Small intestine (tissue), 7 donors: ENCODE measurements around the gene AFAP1. TPM values are rescaled to one million over a fixed set of nuclear protein-coding genes. Genes with fewer than 3 reads are reported as not detected.

ENCODE experiments used
- DNase-seq, 2 donors: peaks; one replicate each; pipeline versions ENCODE4 v3.0.0 to v3.0.0-alpha.2; 2013
- FAIRE-seq: peaks from 2 replicates; lab custom pipeline; 2012; peaks lifted over from hg19 to GRCh38; lab: Jason Lieb, UNC
- H3K27ac ChIP-seq, 3 donors: one replicate each; pipeline ENCODE4 v1.5.1; 2013; ENCODE audit warnings: low read length in 2 of 3, mild to moderate bottlenecking in 2 of 3, control low read depth in 1 of 3, inconsistent platforms in 1 of 3, low read depth in 1 of 3, moderate library complexity in 1 of 3
- H3K27me3 ChIP-seq, 3 donors: one replicate each; pipeline ENCODE4 v1.6.1; 2013; ENCODE audit warnings: low read length in 3 of 3, inconsistent platforms in 1 of 3; ENCODE audit not compliant: control insufficient read depth in 3 of 3, insufficient read depth in 3 of 3
- H3K36me3 ChIP-seq, 3 donors: one replicate each; pipeline ENCODE4 v1.6.1; 2013; ENCODE audit warnings: low read length in 3 of 3, inconsistent platforms in 1 of 3, low read depth in 1 of 3, mild to moderate bottlenecking in 1 of 3, moderate library complexity in 1 of 3; ENCODE audit not compliant: control insufficient read depth in 3 of 3, insufficient read depth in 2 of 3
- H3K4me1 ChIP-seq, 3 donors: one replicate each; pipeline ENCODE4 v1.6.1; 2013; ENCODE audit warnings: low read length in 2 of 3, inconsistent platforms in 1 of 3, low read depth in 1 of 3, mild to moderate bottlenecking in 1 of 3, moderate library complexity in 1 of 3; ENCODE audit not compliant: control insufficient read depth in 3 of 3, insufficient read depth in 2 of 3
- H3K4me3 ChIP-seq, 3 donors: one replicate each; pipeline ENCODE4 v1.5.1; 2013; ENCODE audit warnings: low read length in 3 of 3, control low read depth in 1 of 3, inconsistent platforms in 1 of 3, low read depth in 1 of 3, mild to moderate bottlenecking in 1 of 3, moderate library complexity in 1 of 3
- H3K9me3 ChIP-seq, 2 donors: one replicate each; pipeline ENCODE4 v1.6.1; 2013; ENCODE audit warnings: low read depth in 1 of 2, low read length in 1 of 2; ENCODE audit not compliant: control insufficient read depth in 2 of 2, insufficient read depth in 1 of 2
- WGBS, 3 donors: extraction: QIAGEN DNeasy Blood & Tissue Kit; methylation state at CpG; one replicate each; pipeline ENCODE4 v1.1.7; 2013; 5-methylcytosine and 5-hydroxymethylcytosine counted together
- polyA plus RNA-seq, 4 donors: library from polyadenylated mRNA; stranded (reverse) in 3 of 4; unstranded in 1 of 4; fragments of 200-250 nt in 3 of 4; fragments of 120-200 nt in 1 of 4; gene quantifications; one replicate each; pipeline versions ENCODE4 v1.2.1 to v1.2.3, GENCODE V29; 2013
- donor health status: healthy with polysubstance abuse.
- donor health status: control.
- donor health status: control.
- donor health status: Bipolar disorder and iron deficiency.
- donor health status: healthy.

AFAP1 gene
- polyA plus RNA-seq, 4 donors = 2.2 to 14.0 (median 6.7) TPM

DNA sequence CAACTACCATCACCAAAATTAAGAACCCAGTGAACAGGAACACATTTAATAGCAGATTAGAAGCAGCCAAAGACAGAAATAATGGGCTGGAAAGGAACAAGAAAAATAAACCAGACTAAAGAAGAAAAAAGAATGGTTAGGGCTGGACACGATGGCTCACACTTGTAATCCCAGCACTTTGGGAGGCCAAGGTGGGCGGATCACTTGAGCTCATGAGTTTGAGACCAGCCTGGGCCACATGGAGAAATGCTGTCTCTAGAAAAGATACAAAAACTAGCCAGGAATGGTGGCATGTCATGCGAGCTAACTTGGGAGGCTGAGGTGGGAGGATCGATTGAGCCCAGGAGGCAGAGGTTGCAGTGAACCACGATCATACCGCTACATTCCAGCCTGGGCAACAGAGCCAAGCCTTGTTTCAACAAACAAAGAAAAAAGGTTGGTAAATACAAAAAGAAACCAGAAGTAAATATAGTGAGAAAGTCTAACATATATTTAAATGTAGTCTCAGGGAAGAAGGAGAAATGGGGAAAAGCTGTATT is 102.0 kb downstream of the AFAP1 start:
- FAIRE-seq = no peak
- WGBS, 3 donors = 89 to 95% (median 91%) methylated on average over 6 of the region's 6 CpGs

DNA sequence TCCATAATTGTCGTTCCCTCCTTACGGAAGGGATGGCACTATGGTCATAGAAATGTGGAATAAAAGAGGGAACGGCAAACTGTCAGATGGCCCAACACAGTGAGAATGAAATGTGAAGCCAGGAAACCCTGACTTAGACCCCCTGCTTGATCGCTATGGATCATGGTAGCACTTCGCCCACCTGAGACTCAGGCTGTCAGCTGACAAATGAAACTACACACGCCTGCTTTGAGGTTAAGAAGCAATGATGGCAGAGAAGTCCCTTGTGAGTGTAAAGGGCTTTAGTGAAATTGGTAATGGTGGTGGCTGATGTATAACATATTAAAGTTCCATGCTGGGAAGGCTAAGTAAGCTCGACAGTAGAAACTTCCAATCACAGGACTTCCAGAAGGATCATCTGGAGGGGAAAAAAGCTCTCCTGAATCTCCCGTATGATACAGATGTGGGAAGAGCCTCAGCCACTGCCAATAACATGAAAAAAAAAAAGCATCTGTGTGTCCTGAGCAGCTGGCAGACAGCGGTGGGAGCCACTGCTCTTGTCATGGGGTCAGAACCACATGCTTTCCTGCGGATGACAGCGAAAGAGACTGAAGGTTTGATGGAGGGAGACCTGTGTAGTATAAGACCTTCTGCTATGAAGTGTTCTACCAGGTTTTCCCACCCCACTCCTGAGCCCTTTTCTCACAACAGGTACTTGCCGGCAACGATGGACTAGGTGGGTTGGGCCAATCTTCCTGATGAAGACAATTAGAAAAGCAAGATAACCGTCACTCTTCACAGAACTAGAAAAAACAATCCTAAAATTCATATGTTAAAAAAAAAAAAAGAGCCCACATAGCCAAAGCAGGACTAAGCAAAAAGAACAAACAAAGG is 107.6 kb downstream of the AFAP1 start:
- no peak overlapping the region for H3K4me3 ChIP-seq
- FAIRE-seq = no peak
- H3K27me3 ChIP-seq = no peaks in the 10 kb centered on the region
- H3K27ac ChIP-seq = peak overlapping the region; percentile 50 to 85 (median 73)
- H3K9me3 ChIP-seq = no peaks in the 10 kb centered on the region
- peaks cover 0 to 14% (median 11%) of the 10 kb centered on the region in 3 donors for H3K4me1 ChIP-seq
- peaks cover 0 to 33% (median 3%) of the 10 kb centered on the region in 3 donors for H3K36me3 ChIP-seq
- WGBS, 3 donors = 80 to 90% (median 88%) methylated on average over 14 of the region's 14 CpGs
- DNase-seq = no peak

More for the DNA sequence above, 102.0 kb downstream of the AFAP1 start:
- no peaks in the 10 kb centered on the region for H3K27me3 ChIP-seq
- H3K36me3 ChIP-seq = peaks cover 0 to 33% (median 0%) of the 10 kb centered on the region in 3 donors
- no peak overlapping the region for H3K4me3 ChIP-seq
- H3K9me3 ChIP-seq = no peaks in the 10 kb centered on the region
- no peak overlapping the region for H3K27ac ChIP-seq
- DNase-seq = no peak
- H3K4me1 ChIP-seq = no peaks in the 10 kb centered on the region

DNA sequence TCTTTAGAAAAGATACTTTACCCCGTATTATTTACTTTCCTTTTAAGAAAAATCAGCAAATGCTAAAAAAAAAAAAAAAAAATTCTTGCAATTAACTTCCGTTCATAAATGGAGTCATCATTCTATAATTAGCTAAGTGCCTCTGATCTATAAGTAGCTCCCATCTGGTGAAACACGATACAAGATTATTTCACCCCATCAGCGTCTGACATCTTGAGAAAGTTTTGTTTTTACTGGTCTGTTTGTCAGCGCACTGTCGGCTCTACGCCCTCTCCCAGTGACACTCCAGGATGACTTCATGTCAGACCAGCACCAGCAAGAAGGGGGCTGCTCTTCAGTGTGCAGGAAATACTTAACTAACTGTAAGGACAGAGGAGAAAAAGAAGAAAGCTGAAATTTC is 108.3 kb downstream of the AFAP1 start:
- Histone ChIP-seq H3K4me1 (peaks cover 0 to 14% (median 11%) of the 10 kb centered on the region in 3 donors), H3K36me3 (peaks cover 0 to 37% (median 3%) of the 10 kb centered on the region in 3 donors)

DNA sequence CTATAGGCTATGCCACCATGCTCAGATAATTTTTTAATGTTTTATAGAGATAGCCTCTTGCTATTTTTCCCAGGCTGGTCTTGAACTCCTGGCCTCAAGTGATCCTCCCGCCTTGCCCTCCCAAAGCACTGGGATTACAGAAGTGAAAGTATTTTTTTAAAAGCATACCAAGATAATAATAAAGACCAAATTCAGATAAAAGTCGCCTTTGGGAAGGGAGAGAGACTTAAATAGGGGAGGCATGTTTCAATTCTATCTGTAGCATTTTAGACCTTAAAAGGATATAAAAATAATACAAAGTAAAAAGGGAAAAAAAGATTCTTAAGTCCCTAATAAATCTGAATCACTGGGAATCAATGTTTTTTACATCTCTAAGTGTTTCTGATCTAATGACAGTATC is 108.9 kb downstream of the AFAP1 start:
- no peaks in the 10 kb centered on the region for H3K27me3 ChIP-seq
- H3K27ac ChIP-seq = peak overlapping the region in 2 of 3 donors; percentile 53 to 73
- FAIRE-seq (no peak), DNase-seq (no peak)
- H3K36me3 ChIP-seq = peaks cover 0 to 40% (median 3%) of the 10 kb centered on the region in 3 donors
- whole genome bisulfite sequencing, 3 donors = 49 to 70% (median 67%) methylated on average over 2 of the region's 2 CpGs
- H3K4me3 ChIP-seq = no peak overlapping the region
- peaks cover 0 to 14% (median 11%) of the 10 kb centered on the region in 3 donors for H3K4me1 ChIP-seq
- H3K9me3 ChIP-seq = no peaks in the 10 kb centered on the region

More for the DNA sequence above, 108.3 kb downstream of the AFAP1 start:
- Histone ChIP-seq H3K4me3 (no peak overlapping the region), H3K9me3 (no peaks in the 10 kb centered on the region), H3K27ac (peak overlapping the region; percentile 50 to 85 (median 73)), H3K27me3 (no peaks in the 10 kb centered on the region)
- 45 to 82% (median 65%) methylated on average over 7 of the region's 7 CpGs for WGBS, 3 donors
- DNase-seq = no peak
- no peak for FAIRE-seq

DNA sequence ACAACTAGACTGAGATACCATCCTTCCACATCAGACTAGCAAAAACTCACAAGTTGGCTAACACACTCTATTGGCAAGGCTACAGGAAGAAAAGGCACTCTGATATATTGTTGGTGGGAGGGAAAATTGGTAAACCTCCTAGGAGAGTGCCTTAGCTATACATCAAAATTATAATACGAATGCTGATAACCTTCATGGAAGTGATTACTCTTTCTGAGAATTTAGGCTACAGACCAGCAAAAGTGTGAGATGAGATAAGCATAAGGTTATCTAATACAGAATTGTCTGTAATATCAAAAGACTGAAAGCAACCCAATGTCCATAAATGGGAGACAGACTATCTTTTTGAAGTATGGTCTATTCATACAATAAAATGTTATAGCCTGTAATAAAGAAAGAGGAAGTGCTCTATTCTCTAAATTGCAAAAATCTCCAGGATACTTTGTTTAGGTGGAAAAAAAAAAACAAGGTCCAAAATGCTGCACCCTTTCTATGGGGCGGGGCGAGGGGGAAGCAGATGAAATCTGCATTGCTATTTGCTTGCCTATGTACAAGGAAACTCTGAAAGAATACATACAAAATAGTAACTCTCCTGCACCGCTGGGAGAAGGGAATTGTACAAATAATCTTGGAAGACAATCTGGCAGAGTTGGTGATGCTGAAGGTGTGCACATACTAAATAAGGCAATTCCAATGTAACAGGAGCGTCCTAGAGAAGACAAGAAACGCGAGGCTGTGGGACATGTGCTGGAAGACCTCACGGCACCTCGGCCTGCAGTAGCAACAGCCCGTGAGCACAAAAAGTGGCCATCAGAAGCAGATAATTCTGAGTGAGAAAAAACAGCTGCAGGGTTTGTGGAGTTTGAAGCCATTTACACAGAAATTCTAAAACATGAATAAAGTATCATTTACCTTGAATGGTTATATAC is 109.7 kb downstream of the AFAP1 start:
- peak overlapping the region in 2 of 3 donors; percentile 45 to 73 for H3K27ac ChIP-seq
- peaks cover 0 to 14% (median 11%) of the 10 kb centered on the region in 3 donors for H3K4me1 ChIP-seq
- H3K9me3 ChIP-seq = no peaks in the 10 kb centered on the region
- no peak overlapping the region for H3K4me3 ChIP-seq
- peaks cover 0 to 40% (median 3%) of the 10 kb centered on the region in 3 donors for H3K36me3 ChIP-seq
- FAIRE-seq (no peak), DNase-seq (peak; percentile 29 to 50)
- no peaks in the 10 kb centered on the region for H3K27me3 ChIP-seq
- WGBS, 3 donors = 20 to 57% (median 45%) methylated on average over 10 of the region's 10 CpGs

DNA sequence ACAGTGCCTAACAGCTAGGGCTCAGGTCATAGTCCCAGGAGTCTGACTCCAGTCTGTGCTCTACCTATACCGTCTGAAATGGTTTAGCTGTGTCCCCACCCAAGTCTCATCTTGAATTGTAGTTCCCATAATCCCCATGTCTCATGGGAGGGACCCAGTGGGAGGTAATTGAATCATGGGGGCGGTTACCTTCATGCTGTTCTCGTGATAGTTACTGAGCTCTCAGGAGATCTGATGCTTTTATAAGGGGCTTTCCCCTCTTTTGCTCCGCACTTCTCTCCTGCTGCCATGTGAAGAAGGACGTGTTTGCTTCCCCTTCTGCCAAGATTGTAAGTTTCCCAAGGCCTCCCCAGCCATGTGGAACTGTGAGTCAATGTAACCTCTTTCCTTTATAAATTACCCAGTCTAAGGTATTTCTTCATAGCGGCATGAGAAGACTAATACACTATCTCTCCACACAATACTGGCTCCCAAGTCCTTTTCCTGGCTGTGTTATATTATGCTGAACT is 110.8 kb downstream of the AFAP1 start:
- Histone ChIP-seq H3K4me1 (peaks cover 0 to 23% (median 11%) of the 10 kb centered on the region in 3 donors), H3K36me3 (peaks cover 0 to 35% (median 3%) of the 10 kb centered on the region in 3 donors), H3K27me3 (no peaks in the 10 kb centered on the region), H3K9me3 (no peaks in the 10 kb centered on the region), H3K4me3 (no peak overlapping the region), H3K27ac (peak overlapping the region; percentile 78 to 90 (median 83))
- DNase-seq = no peak
- WGBS, 3 donors = 81 to 86% (median 81%) methylated on average over 6 of the region's 6 CpGs
- no peak for FAIRE-seq

DNA sequence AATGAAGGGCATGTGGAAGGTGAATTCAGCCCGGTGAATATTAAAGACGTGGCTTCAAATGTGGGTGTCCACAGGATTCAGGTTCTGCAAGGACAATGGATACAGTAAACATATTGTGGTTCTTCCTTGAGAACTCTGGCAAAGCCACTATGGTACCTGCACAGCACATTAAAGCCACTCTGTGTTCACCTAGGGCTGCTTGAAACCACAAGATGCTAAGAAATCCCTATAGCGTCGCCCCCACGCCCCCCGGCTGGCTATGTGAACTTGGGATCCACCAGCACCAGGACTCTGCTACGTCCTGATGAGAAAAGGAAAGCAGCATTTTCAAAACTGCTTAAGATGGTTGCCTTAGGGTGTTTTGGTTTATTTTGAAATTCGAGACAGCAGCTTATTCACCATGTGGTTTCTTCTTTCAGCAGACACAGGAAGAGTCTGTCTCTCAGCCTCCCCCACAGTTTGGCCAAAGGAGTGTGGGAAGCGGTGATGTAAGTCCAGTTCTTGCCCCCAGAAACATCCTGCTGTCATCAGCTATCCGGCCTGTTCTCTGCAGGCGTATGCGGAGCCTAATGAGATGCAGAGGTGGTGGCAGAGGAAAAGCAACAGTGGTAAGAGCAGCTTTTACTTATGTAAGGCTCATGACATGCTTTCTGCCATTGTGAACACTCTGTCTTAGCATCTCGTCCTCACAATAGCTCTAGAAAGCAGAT is 111.5 kb downstream of the AFAP1 start:
- Histone ChIP-seq H3K27me3 (no peaks in the 10 kb centered on the region), H3K27ac (peak overlapping the region; percentile 78 to 90 (median 83)), H3K36me3 (peaks cover 0 to 33% (median 3%) of the 10 kb centered on the region in 3 donors), H3K4me1 (peaks cover 0 to 30% (median 14%) of the 10 kb centered on the region in 3 donors), H3K4me3 (no peak overlapping the region), H3K9me3 (no peaks in the 10 kb centered on the region)
- 45 to 79% (median 64%) methylated on average over 13 of the region's 13 CpGs for WGBS, 3 donors
- DNase-seq = peak; percentile 53 to 65
- FAIRE-seq = no peak
